HFFc6 (cell line): Measurements from ENCODE around the gene ACTRT2. TPM values are rescaled to one million over a fixed set of nuclear protein-coding genes. Genes with fewer than 3 reads are reported as not detected.

Experiments used
- DNase-seq: peaks from one replicate; pipeline ENCODE4 v3.0.0-alpha.2; 2018
- H3K27ac Mint-ChIP-seq: 2 replicates; pipeline ENCODE4 v1.8.0; 2020; ENCODE audit warnings: mild to moderate bottlenecking, mixed read lengths
- H3K27me3 Mint-ChIP-seq: 2 replicates; pipeline ENCODE4 v1.8.0; 2021; ENCODE audit warnings: mild to moderate bottlenecking, moderate library complexity, mixed read lengths; ENCODE audit not compliant: insufficient read depth
- H3K36me3 Mint-ChIP-seq: 2 replicates; pipeline ENCODE4 v1.8.0; 2021; ENCODE audit warnings: low read depth, mixed read lengths
- H3K4me1 Mint-ChIP-seq: 2 replicates; pipeline ENCODE4 v1.8.0; 2020; ENCODE audit warnings: low read depth, mixed read lengths
- H3K4me3 Mint-ChIP-seq: 2 replicates; pipeline ENCODE4 v1.8.0; 2020; ENCODE audit warnings: mild to moderate bottlenecking, moderate library complexity, mixed read lengths
- H3K9me3 Mint-ChIP-seq: 2 replicates; pipeline ENCODE4 v1.8.0; 2020; ENCODE audit warnings: mild to moderate bottlenecking, mixed read lengths
- CTCF ChIP-seq: fragments of 200-600 bp; sonication (generic); IDR thresholded peaks from 2 replicates; pipeline ENCODE4 v1.5.0; 2021; ENCODE audit warnings: antibody characterized with exemption, mild to moderate bottlenecking
- total RNA-seq, 6 experiments: library from RNA; stranded (reverse); fragmentation: NEBNext Ultra II Directional; extraction: Animal tissue kit (Norgen Biotek cat#: 25700); gene quantifications; 2 replicates in 1 of 6; 3 replicates in 5 of 6; pipeline ENCODE4 v1.2.3, GENCODE V29; 2021

Gene ACTRT2
- total RNA-seq, 6 experiments from 2014 or later = not detected

GRCh38 chr1:3050603-3051002 is 29.3 kb downstream of the ACTRT2 start:
- H3K4me3 Mint-ChIP-seq = no peak overlapping the region
- H3K4me1 Mint-ChIP-seq = no peaks in the 10 kb centered on the region
- no peak for TF ChIP-seq CTCF
- no peaks in the 10 kb centered on the region for H3K27me3 Mint-ChIP-seq
- peaks cover 10% of the 10 kb centered on the region for H3K9me3 Mint-ChIP-seq
- no peak for DNase-seq
- no peak overlapping the region for H3K27ac Mint-ChIP-seq
- H3K36me3 Mint-ChIP-seq = peaks cover 6% of the 10 kb centered on the region

GRCh38 chr1:3051270-3052268 is 30.3 kb downstream of the ACTRT2 start:
- DNase-seq = no peak
- Mint-ChIP-seq H3K4me1 (no peaks in the 10 kb centered on the region), H3K36me3 (peaks cover 6% of the 10 kb centered on the region), H3K27me3 (no peaks in the 10 kb centered on the region; the same call in 1 of the 2 replicates), H3K4me3 (no peak overlapping the region), H3K9me3 (peaks cover 10% of the 10 kb centered on the region), H3K27ac (no peak overlapping the region)
- no peak for TF ChIP-seq CTCF

- H3K36me3 Mint-ChIP-seq = peaks cover 6% of the 10 kb centered on the region
- TF ChIP-seq CTCF = no peak
- peaks cover 10% of the 10 kb centered on the region for H3K9me3 Mint-ChIP-seq
- no peak overlapping the region for H3K27ac Mint-ChIP-seq
- no peaks in the 10 kb centered on the region; the same call in 1 of the 2 replicates for H3K27me3 Mint-ChIP-seq
- no peak overlapping the region for H3K4me3 Mint-ChIP-seq
- H3K4me1 Mint-ChIP-seq = no peaks in the 10 kb centered on the region
- no peak for DNase-seq
Observed at GRCh38 chr1:3052501-3052900, 31.2 kb downstream of the ACTRT2 start.

GRCh38 chr1:3053366-3053980 is 32.2 kb downstream of the ACTRT2 start:
- DNase-seq = no peak
- H3K27me3 Mint-ChIP-seq = peaks cover 7% of the 10 kb centered on the region

GRCh38 chr1:3053986-3054385 is 32.7 kb downstream of the ACTRT2 start:
- Mint-ChIP-seq H3K36me3 (peaks cover 6% of the 10 kb centered on the region), H3K4me3 (no peak overlapping the region), H3K27ac (no peak overlapping the region), H3K9me3 (peaks cover 10% of the 10 kb centered on the region), H3K27me3 (peaks cover 9% of the 10 kb centered on the region), H3K4me1 (no peaks in the 10 kb centered on the region)
- DNase-seq = no peak
- TF ChIP-seq CTCF = no peak

More at GRCh38 chr1:3053366-3053980, 32.2 kb downstream of the ACTRT2 start:
- Mint-ChIP-seq H3K4me1 (no peaks in the 10 kb centered on the region), H3K27ac (no peak overlapping the region), H3K36me3 (peaks cover 6% of the 10 kb centered on the region), H3K4me3 (no peak overlapping the region), H3K9me3 (peaks cover 10% of the 10 kb centered on the region)
- TF ChIP-seq CTCF = no peak
